OCI-LY1 (cell line): ENCODE measurements around the gene LRFN2.

Experiments used
- H2AFZ ChIP-seq: fragments of 200-600 bp; sonication (generic), shearing (Covaris generic); 2 replicates; pipeline ENCODE4 v1.6.0; 2014; ENCODE audit warnings: antibody characterized with exemption, mild to moderate bottlenecking, low read length
- H3F3A ChIP-seq: fragments of 200-600 bp; sonication (generic), shearing (Covaris generic); 2 replicates; pipeline ENCODE4 v1.6.0; 2014; ENCODE audit warnings: mild to moderate bottlenecking, antibody characterized with exemption, low read length, moderate library complexity; ENCODE audit not compliant: insufficient read depth
- H3K27ac ChIP-seq: fragments of 200-600 bp; sonication (generic); 2 replicates; pipeline ENCODE4 v1.5.1; 2014; ENCODE audit warnings: low read length, mixed run types, mild to moderate bottlenecking, low read depth; ENCODE audit not compliant: poor library complexity, severe bottlenecking
- H3K27me3 ChIP-seq: fragments of 200-600 bp; sonication (generic); 2 replicates; pipeline ENCODE4 v1.6.0; 2014; ENCODE audit warnings: antibody characterized with exemption, mild to moderate bottlenecking, low read length, moderate library complexity; ENCODE audit not compliant: insufficient read depth
- H3K36me3 ChIP-seq: fragments of 200-600 bp; sonication (generic); 2 replicates; pipeline ENCODE4 v1.6.1; 2014; ENCODE audit warnings: mild to moderate bottlenecking, antibody characterized with exemption, low read length, moderate library complexity, mixed read lengths; ENCODE audit not compliant: insufficient read depth
- H3K4me1 ChIP-seq: fragments of 200-600 bp; sonication (generic); 2 replicates; pipeline ENCODE4 v1.5.1; 2014; ENCODE audit warnings: mild to moderate bottlenecking, low read length, moderate library complexity; ENCODE audit not compliant: insufficient read depth, severe bottlenecking
- H3K4me2 ChIP-seq: fragments of 200-600 bp; sonication (generic), shearing (Covaris generic); 2 replicates; pipeline ENCODE4 v1.6.1; 2014; ENCODE audit warnings: low read length
- H3K4me3 ChIP-seq: fragments of 200-600 bp; sonication (generic); 2 replicates; pipeline ENCODE4 v1.5.1; 2014; ENCODE audit warnings: low read length, low read depth, mild to moderate bottlenecking, mixed read lengths; ENCODE audit not compliant: poor library complexity, severe bottlenecking
- H3K79me2 ChIP-seq: fragments of 200-600 bp; shearing (Covaris generic); 2 replicates; pipeline ENCODE4 v1.6.1; 2016; ENCODE audit warnings: mixed run types, low read length, mixed read lengths; ENCODE audit not compliant: insufficient read depth
- H3K9ac ChIP-seq: fragments of 200-600 bp; sonication (generic), shearing (Covaris generic); 2 replicates; pipeline ENCODE4 v1.6.1; 2014; ENCODE audit warnings: mild to moderate bottlenecking, low read length, mixed read lengths
- H3K9me2 ChIP-seq: fragments of 200-600 bp; sonication (generic), shearing (Covaris generic); 2 replicates; pipeline ENCODE4 v1.6.1; 2014; ENCODE audit warnings: low read depth, mild to moderate bottlenecking, low read length, mixed read lengths
- H3K9me3 ChIP-seq: fragments of 200-600 bp; shearing (Covaris generic); 2 replicates; pipeline ENCODE4 v1.6.1; 2014; ENCODE audit warnings: low read length, mixed read lengths
- H4K20me1 ChIP-seq: fragments of 200-600 bp; sonication (generic), shearing (Covaris generic); 2 replicates; pipeline ENCODE4 v1.6.0; 2016; ENCODE audit warnings: mild to moderate bottlenecking, low read length; ENCODE audit not compliant: insufficient read depth
- EZH2 ChIP-seq: fragments of 200-600 bp; sonication (generic), shearing (Covaris generic); IDR thresholded peaks from 2 replicates; pipeline ENCODE4 v1.8.0; 2017; ENCODE audit warnings: borderline replicate concordance, mixed run types, mild to moderate bottlenecking, antibody characterized with exemption, low read length, moderate library complexity, mixed read lengths
- TF ChIP-seq, protein P1 (sequence below): fragments of 200-600 bp; sonication (generic), shearing (Covaris generic); IDR thresholded peaks from 2 replicates; pipeline ENCODE4 v1.5.1; 2017; ENCODE audit warnings: mild to moderate bottlenecking, antibody characterized with exemption, low read length, moderate library complexity, mixed read lengths

LRFN2 gene

DNA sequence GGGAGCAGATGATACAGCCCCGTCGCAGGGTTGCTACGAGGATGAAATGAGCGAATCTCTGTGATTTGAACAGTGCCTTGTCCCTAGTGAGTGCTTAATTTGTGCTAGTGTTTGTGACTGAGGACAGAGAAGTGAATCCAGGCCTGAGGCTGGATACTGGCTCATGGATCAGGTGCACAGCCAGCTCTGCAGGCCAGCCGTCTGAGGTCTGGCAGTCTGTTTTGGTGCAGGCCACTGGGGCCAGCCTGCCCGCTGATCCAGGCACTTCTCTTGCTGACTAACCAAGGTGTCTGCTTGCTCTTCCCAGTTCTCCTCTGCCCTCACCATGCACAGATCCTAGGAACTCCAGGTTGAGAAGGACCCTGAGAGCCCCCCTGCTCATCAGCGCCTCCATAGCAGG, 181.0 kb downstream of the LRFN2 start:
- Histone ChIP-seq H3K4me2 (no peak overlapping the region), H2AFZ (no peak overlapping the region), H3K27me3 (no peaks in the 10 kb centered on the region), H3K36me3 (no peaks in the 10 kb centered on the region), H4K20me1 (no peaks in the 10 kb centered on the region), H3K9ac (no peak overlapping the region), H3K4me3 (no peak overlapping the region), H3K79me2 (no peaks in the 10 kb centered on the region), H3K27ac (no peak overlapping the region), H3K9me3 (no peaks in the 10 kb centered on the region), H3F3A (no peaks in the 10 kb centered on the region), H3K9me2 (no peaks in the 10 kb centered on the region), H3K4me1 (no peaks in the 10 kb centered on the region)
- no peak for TF ChIP-seq EZH2
- TF ChIP-seq, protein P1, sequence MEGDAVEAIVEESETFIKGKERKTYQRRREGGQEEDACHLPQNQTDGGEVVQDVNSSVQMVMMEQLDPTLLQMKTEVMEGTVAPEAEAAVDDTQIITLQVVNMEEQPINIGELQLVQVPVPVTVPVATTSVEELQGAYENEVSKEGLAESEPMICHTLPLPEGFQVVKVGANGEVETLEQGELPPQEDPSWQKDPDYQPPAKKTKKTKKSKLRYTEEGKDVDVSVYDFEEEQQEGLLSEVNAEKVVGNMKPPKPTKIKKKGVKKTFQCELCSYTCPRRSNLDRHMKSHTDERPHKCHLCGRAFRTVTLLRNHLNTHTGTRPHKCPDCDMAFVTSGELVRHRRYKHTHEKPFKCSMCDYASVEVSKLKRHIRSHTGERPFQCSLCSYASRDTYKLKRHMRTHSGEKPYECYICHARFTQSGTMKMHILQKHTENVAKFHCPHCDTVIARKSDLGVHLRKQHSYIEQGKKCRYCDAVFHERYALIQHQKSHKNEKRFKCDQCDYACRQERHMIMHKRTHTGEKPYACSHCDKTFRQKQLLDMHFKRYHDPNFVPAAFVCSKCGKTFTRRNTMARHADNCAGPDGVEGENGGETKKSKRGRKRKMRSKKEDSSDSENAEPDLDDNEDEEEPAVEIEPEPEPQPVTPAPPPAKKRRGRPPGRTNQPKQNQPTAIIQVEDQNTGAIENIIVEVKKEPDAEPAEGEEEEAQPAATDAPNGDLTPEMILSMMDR: no peak

GRCh38 chr6:40400738-40401137, 186.4 kb downstream of the LRFN2 start:
- Histone ChIP-seq H3K9ac (no peak overlapping the region), H3K4me1 (no peaks in the 10 kb centered on the region), H3K36me3 (no peaks in the 10 kb centered on the region), H3K79me2 (no peaks in the 10 kb centered on the region), H3K9me3 (no peaks in the 10 kb centered on the region), H3K27me3 (no peaks in the 10 kb centered on the region), H3K4me3 (no peak overlapping the region), H3K4me2 (no peak overlapping the region), H3K9me2 (no peaks in the 10 kb centered on the region), H3F3A (no peaks in the 10 kb centered on the region), H4K20me1 (no peaks in the 10 kb centered on the region), H3K27ac (no peak overlapping the region), H2AFZ (no peak overlapping the region)
- no peak for TF ChIP-seq EZH2
- TF ChIP-seq, protein P1: no peak

- H3K9me3 ChIP-seq: no peaks in the 10 kb centered on the region
- H2AFZ ChIP-seq: no peak overlapping the region
- no peak overlapping the region for H3K27ac ChIP-seq
- H3K27me3 ChIP-seq: no peaks in the 10 kb centered on the region
- no peaks in the 10 kb centered on the region for H3K9me2 ChIP-seq
- no peak overlapping the region for H3K9ac ChIP-seq
- no peaks in the 10 kb centered on the region for H3F3A ChIP-seq
- H3K4me3 ChIP-seq: no peak overlapping the region
- H3K36me3 ChIP-seq: no peaks in the 10 kb centered on the region
- no peaks in the 10 kb centered on the region for H4K20me1 ChIP-seq
- no peak for TF ChIP-seq EZH2
- TF ChIP-seq, protein P1: no peak
- H3K79me2 ChIP-seq: no peaks in the 10 kb centered on the region
- no peak overlapping the region for H3K4me2 ChIP-seq
- no peaks in the 10 kb centered on the region for H3K4me1 ChIP-seq
Measured at GRCh38 chr6:40399888-40400457, 187.2 kb downstream of the LRFN2 start.
